HEK293T (cell line): ENCODE results near the gene C1orf105.

Experiments
- BHLHE40 ChIP-seq: fragments of 450-650 bp; IDR thresholded peaks from 2 replicates; pipeline ENCODE4 v1.6.1; 2016; ENCODE audit warnings: mild to moderate bottlenecking, moderate library complexity, borderline replicate concordance
- ELF4 ChIP-seq: fragments of 450-650 bp; IDR thresholded peaks from 2 replicates; pipeline ENCODE4 v1.6.1; 2017; ENCODE audit warnings: antibody characterized with exemption
- FOXA1 ChIP-seq: fragments of 450-650 bp; IDR thresholded peaks from 2 replicates; pipeline ENCODE4 v1.6.1; 2016; ENCODE audit warnings: mild to moderate bottlenecking
- FOXK2 ChIP-seq: fragments of 450-650 bp; IDR thresholded peaks from 2 replicates; pipeline ENCODE4 v1.6.1; 2016; ENCODE audit warnings: mild to moderate bottlenecking
- FOXM1 ChIP-seq: fragments of 450-650 bp; IDR thresholded peaks from 2 replicates; pipeline ENCODE4 v1.6.1; 2017; ENCODE audit warnings: mild to moderate bottlenecking, borderline replicate concordance
- HDGF ChIP-seq: fragments of 450-650 bp; IDR thresholded peaks from 2 replicates; pipeline ENCODE4 v1.6.1; 2017; ENCODE audit warnings: antibody characterized with exemption, borderline replicate concordance
- LEF1 ChIP-seq: fragments of 450-650 bp; IDR thresholded peaks from 2 replicates; pipeline ENCODE4 v1.6.1; 2017; ENCODE audit warnings: mild to moderate bottlenecking, borderline replicate concordance
- NFRKB ChIP-seq: fragments of 450-650 bp; IDR thresholded peaks from 2 replicates; pipeline ENCODE4 v1.6.1; 2016; ENCODE audit warnings: mild to moderate bottlenecking, moderate library complexity
- SP1 ChIP-seq: fragments of 450-650 bp; IDR thresholded peaks from 2 replicates; pipeline ENCODE4 v1.6.1; 2017
- SUZ12 ChIP-seq: fragments of 450-650 bp; IDR thresholded peaks from 2 replicates; pipeline ENCODE4 v1.6.1; 2016; ENCODE audit warnings: mild to moderate bottlenecking
- TARDBP ChIP-seq: fragments of 450-650 bp; IDR thresholded peaks from 2 replicates; pipeline ENCODE4 v1.6.1; 2016
- ZNF384 ChIP-seq: fragments of 450-650 bp; IDR thresholded peaks from 2 replicates; pipeline ENCODE4 v1.6.1; 2016

DNA sequence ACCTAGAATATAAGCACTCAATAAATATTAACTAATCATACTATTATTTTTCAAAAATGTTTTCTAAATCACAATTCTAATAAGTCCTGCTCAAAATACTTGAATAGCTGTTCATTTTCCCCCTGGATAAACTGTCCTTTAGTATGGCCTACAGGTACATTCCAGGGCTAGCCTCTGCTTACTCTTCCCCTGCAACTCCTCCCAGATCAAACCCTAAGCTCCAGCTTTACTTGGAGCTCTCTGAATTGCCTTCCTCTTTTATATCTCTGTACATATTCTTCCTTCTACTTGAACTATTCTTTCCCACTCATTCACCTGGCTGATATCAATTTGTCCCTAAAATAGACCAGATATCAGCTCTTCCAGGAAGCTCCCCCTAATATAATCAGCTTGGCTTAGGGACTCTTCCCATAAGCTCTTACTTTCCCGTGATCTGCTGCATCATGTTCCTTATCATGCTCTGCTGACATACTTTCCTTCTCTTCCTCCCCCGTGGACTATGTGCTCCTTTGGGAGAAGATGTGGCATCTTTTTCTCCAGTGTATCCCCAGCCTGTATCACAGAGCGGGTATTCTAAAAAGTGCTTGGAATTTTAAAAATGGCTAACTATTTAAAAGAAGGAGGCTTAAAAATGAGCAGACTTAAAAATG, 66.4 kb downstream of the C1orf105 start:
- TF ChIP-seq ELF4 (no peak), FOXA1 (no peak), BHLHE40 (no peak), ZNF384 (no peak), NFRKB (no peak), SUZ12 (no peak), FOXK2 (no peak), SP1 (no peak), FOXM1 (no peak), HDGF (no peak), TARDBP (no peak), LEF1 (no peak)
